A549 (cell line): ENCODE results near the gene DNAH1. TPM values are rescaled to one million over a fixed set of nuclear protein-coding genes. Genes with fewer than 3 reads are reported as not detected.

ENCODE experiments used
- ATAC-seq, 2 experiments: fragments of 200-7000 bp in 1 of 2; fragments of >200 bp in 1 of 2; cut with Nextera tagmentation in 1 of 2; cut with Tn5 transposase in 1 of 2; 3 replicates each; pipeline versions ENCODE4 v1.8.0 to v1.9.1; 2018 to 2020; ENCODE audit warnings: mild to moderate bottlenecking in 1 of 2, moderate library complexity in 1 of 2
- CTCF ChIA-PET: fragments of 300-600 bp; sonication (Branson Sonifier 250); formaldehyde crosslinking; extraction: SDS; loops from one replicate; lab custom pipeline; 2021; ENCODE audit warnings: antibody characterized with exemption, inconsistent platforms; lab: Yijun Ruan, JAX
- POLR2A ChIA-PET: fragments of 350-600 bp; formaldehyde crosslinking; extraction: SDS; loops from one replicate; lab custom pipeline; 2021; ENCODE audit warnings: antibody characterized with exemption, inconsistent platforms; lab: Yijun Ruan, JAX
- DNase-seq, 2 experiments: peaks; one replicate each; pipeline versions ENCODE4 v3.0.0 to v3.0.0-alpha.2; 2011 to 2016; ENCODE audit warnings: low read depth in 1 of 2, low spot score in 1 of 2
- FAIRE-seq: peaks from 2 replicates; lab custom pipeline; 2011; peaks lifted over from hg19 to GRCh38; lab: Jason Lieb, UNC
- H3K27ac ChIP-seq, 2 experiments: fragments of >200 bp; sonication (Bioruptor Twin); formaldehyde crosslinking; 3 replicates each; pipeline ENCODE4 v1.5.1; 2016 to 2017
- H3K4me1 ChIP-seq: fragments of >200 bp; sonication (Bioruptor Twin); formaldehyde crosslinking; 3 replicates; pipeline ENCODE4 v1.6.1; 2016
- H3K4me2 ChIP-seq: fragments of >200 bp; sonication (Bioruptor Twin); formaldehyde crosslinking; 3 replicates; pipeline ENCODE4 v1.6.1; 2016
- H3K4me3 ChIP-seq: fragments of >200 bp; sonication (Bioruptor Twin); formaldehyde crosslinking; 3 replicates; pipeline ENCODE4 v1.5.1; 2016
- H3K9me3 ChIP-seq: fragments of >200 bp; sonication (Bioruptor Twin); formaldehyde crosslinking; 3 replicates; pipeline ENCODE4 v1.6.1; 2016
- ATOH8 ChIP-seq: fragments of 250-450 bp; sonication (Bioruptor Pico); IDR thresholded peaks from 2 replicates; pipeline ENCODE4 v1.5.0; 2020; ENCODE audit warnings: low read depth, mild to moderate bottlenecking, moderate library complexity
- BHLHE40 ChIP-seq: IDR thresholded peaks from 2 replicates; pipeline ENCODE4 v1.6.1; 2012; ENCODE audit warnings: low read depth, low read length, inconsistent platforms
- CBX2 ChIP-seq: fragments of 200-600 bp; sonication (generic); IDR thresholded peaks from 2 replicates; pipeline ENCODE4 v1.6.1; 2016; ENCODE audit warnings: low read depth, mild to moderate bottlenecking, borderline replicate concordance
- CBX8 ChIP-seq: fragments of 200-600 bp; sonication (generic); IDR thresholded peaks from 2 replicates; pipeline ENCODE4 v1.6.1; 2016
- E2F6 ChIP-seq: IDR thresholded peaks from 2 replicates; pipeline ENCODE4 v1.6.1; 2012; ENCODE audit warnings: low read depth, borderline replicate concordance
- EHMT2 ChIP-seq: fragments of 200-600 bp; sonication (generic); IDR thresholded peaks from 2 replicates; pipeline ENCODE4 v1.6.1; 2016; ENCODE audit warnings: antibody characterized with exemption, low read depth, mild to moderate bottlenecking, moderate library complexity
- ESRRA ChIP-seq: fragments of 150-350 bp; IDR thresholded peaks from 2 replicates; pipeline ENCODE4 v1.6.1; 2014; ENCODE audit warnings: mild to moderate bottlenecking, low read length, borderline replicate concordance
- FOSL2 ChIP-seq, 2 experiments: fragments of 450-650 bp in 1 of 2; fragments of >200 bp in 1 of 2; sonication (Bioruptor Twin) in 1 of 2; formaldehyde crosslinking; IDR thresholded peaks; 2 replicates each; pipeline versions ENCODE4 v1.5.0 to v1.6.1; 2016 to 2020; ENCODE audit warnings: mild to moderate bottlenecking in 1 of 2, moderate library complexity in 1 of 2
- FOXS1 ChIP-seq: fragments of 250-450 bp; sonication (Bioruptor Pico); IDR thresholded peaks from 2 replicates; pipeline ENCODE4 v1.5.0; 2020; ENCODE audit warnings: mild to moderate bottlenecking, moderate library complexity
- HMGXB4 ChIP-seq: fragments of 250-450 bp; sonication (Bioruptor Pico); IDR thresholded peaks from 2 replicates; pipeline ENCODE4 v1.5.0; 2021; ENCODE audit warnings: mild to moderate bottlenecking, moderate library complexity, borderline replicate concordance
- HOXA7 ChIP-seq: fragments of 250-450 bp; sonication (Bioruptor Pico); IDR thresholded peaks from 2 replicates; pipeline ENCODE4 v1.5.0; 2020; ENCODE audit warnings: mild to moderate bottlenecking, moderate library complexity
- HOXB13 ChIP-seq: fragments of 250-450 bp; sonication (Bioruptor Pico); IDR thresholded peaks from 2 replicates; pipeline ENCODE4 v1.5.0; 2020; ENCODE audit warnings: low read depth, mild to moderate bottlenecking, moderate library complexity
- HOXB5 ChIP-seq: fragments of 250-450 bp; sonication (Bioruptor Pico); IDR thresholded peaks from 2 replicates; pipeline ENCODE4 v1.5.0; 2020; ENCODE audit warnings: mild to moderate bottlenecking, moderate library complexity
- MAFK ChIP-seq: fragments of 450-650 bp; IDR thresholded peaks from 2 replicates; pipeline ENCODE4 v1.6.1; 2014; ENCODE audit not compliant: partially characterized antibody
- MAX ChIP-seq: IDR thresholded peaks from 2 replicates; pipeline ENCODE4 v1.6.1; 2012
- MAZ ChIP-seq: fragments of 150-350 bp; IDR thresholded peaks from 2 replicates; pipeline ENCODE4 v1.6.1; 2014; ENCODE audit warnings: antibody characterized with exemption, low read depth, low read length, borderline replicate concordance
- NFE2L2 ChIP-seq: fragments of 150-350 bp; conservative IDR thresholded peaks from 2 replicates; pipeline ENCODE4 v1.6.1; 2014; ENCODE audit warnings: low read length
- NPAS2 ChIP-seq: fragments of 250-450 bp; sonication (Bioruptor Pico); IDR thresholded peaks from 2 replicates; pipeline ENCODE4 v1.8.0; 2022; ENCODE audit warnings: mild to moderate bottlenecking, moderate library complexity, borderline replicate concordance
- RNF2 ChIP-seq: fragments of 200-600 bp; sonication (generic); IDR thresholded peaks from 2 replicates; pipeline ENCODE4 v1.6.1; 2016; ENCODE audit warnings: low read depth, mild to moderate bottlenecking, antibody characterized with exemption, moderate library complexity, borderline replicate concordance
- USF2 ChIP-seq: fragments of 450-650 bp; IDR thresholded peaks from 2 replicates; pipeline ENCODE4 v1.6.1; 2014; ENCODE audit warnings: antibody characterized with exemption
- ZSCAN20 ChIP-seq: fragments of 250-450 bp; sonication (Bioruptor Pico); IDR thresholded peaks from 2 replicates; pipeline ENCODE4 v1.8.0; 2022; ENCODE audit warnings: mild to moderate bottlenecking, moderate library complexity
- WGBS: methylation state at CpG from one replicate; pipeline ENCODE4 v1.1.6; 2017; ENCODE audit errors: missing lambda C conversion rate; 5-methylcytosine and 5-hydroxymethylcytosine counted together
- polyA plus RNA-seq, 4 experiments: library from polyadenylated mRNA; depleted of rRNA in 3 of 4; stranded (reverse); fragments of >200 nt; fragmentation: RNase III in 1 of 4; extraction: RNeasy Plus Mini Kit Qiagen cat#74134 plus additional on column Dnase treatment in 1 of 4; gene quantifications; 2 replicates in 3 of 4; 3 replicates in 1 of 4; pipeline ENCODE4 v1.2.3, GENCODE V29; 2011 to 2017

Gene DNAH1
- polyA plus RNA-seq, 2 of the 4 experiments (the other 2 are of a cell fraction): 0.65 to 1.6 TPM

GRCh38 chr3:52366527-52366926, 50.4 kb downstream of the DNAH1 start:
- Histone ChIP-seq H3K4me2 (no peak overlapping the region), H3K4me1 (no peaks in the 10 kb centered on the region), H3K4me3 (no peak overlapping the region), H3K27ac (no peak overlapping the region), H3K9me3 (no peaks in the 10 kb centered on the region)
- ChIA-PET POLR2A (no interaction called here), CTCF (interaction anchor here (0.6 kb wide), 1 partner anchor 81 kb away, joined by 3 read pairs; no protein-coding TSS in a partner anchor)
- ATAC-seq: no peak
- DNase-seq: no peak
- TF ChIP-seq CBX8: no peak
- no peak for TF ChIP-seq EHMT2
- no peak for TF ChIP-seq E2F6
- no peak for TF ChIP-seq RNF2
- TF ChIP-seq MAX: no peak
- TF ChIP-seq NPAS2: no peak
- FAIRE-seq: no peak
- WGBS: 93% methylated on average over 2 of the region's 10 CpGs

GRCh38 chr3:52367891-52368880, 52.1 kb downstream of the DNAH1 start:
- Histone ChIP-seq H3K4me3 (no peak overlapping the region), H3K27ac (no peak overlapping the region), H3K4me2 (no peak overlapping the region), H3K9me3 (no peaks in the 10 kb centered on the region), H3K4me1 (no peaks in the 10 kb centered on the region)
- no peak for FAIRE-seq
- DNase-seq: no peak
- ATAC-seq: no peak
- 81% methylated on average over 19 of the region's 19 CpGs for WGBS
- ChIA-PET POLR2A (no interaction called here), CTCF (no interaction called here)
- TF ChIP-seq HMGXB4 (CRISPR knock-in tag): no peak
- TF ChIP-seq BHLHE40: no peak
- TF ChIP-seq ZSCAN20 (CRISPR knock-in tag): no peak
- no peak for TF ChIP-seq NFE2L2
- no peak for TF ChIP-seq FOSL2 (IDR thresholded peaks at IDR 0.05)
- no peak for TF ChIP-seq FOSL2 (CRISPR knock-in tag; IDR thresholded peaks at IDR 0.05)
- no peak for TF ChIP-seq HOXA7 (CRISPR knock-in tag)
- no peak for TF ChIP-seq ESRRA
- TF ChIP-seq ATOH8: no peak
- no peak for TF ChIP-seq USF2
- TF ChIP-seq MAFK: no peak
- no peak for TF ChIP-seq NPAS2
- no peak for TF ChIP-seq HOXB13 (CRISPR knock-in tag)
- TF ChIP-seq FOXS1 (CRISPR knock-in tag): no peak
- no peak for TF ChIP-seq MAZ
- TF ChIP-seq HOXB5: no peak
- TF ChIP-seq CBX2: no peak
